ENCODE measurements around the gene METAP2.
"Not testable (repeated sequence)": the region's sequence is repeated elsewhere in the genome, so short reads cannot be mapped to it uniquely, and the experiment has no call there.

Gene METAP2

GRCh38 chr12:95473884-95474659, at the start of gene METAP2:
Gene METAP2, plus strand, starts transcription at chr12:95474152. Its CDS starts 28 bp downstream, at chr12:95474180.
- FAIRE-seq = peak; percentile 70
- DNase-seq (ENCODE audit: low spot score) = peak; percentile 88

- no peak for DNase-seq (ENCODE audit: low spot score)
- no peak for FAIRE-seq
Observed at GRCh38 chr12:95424271-95424994, 49.5 kb upstream of the METAP2 start.

DNA sequence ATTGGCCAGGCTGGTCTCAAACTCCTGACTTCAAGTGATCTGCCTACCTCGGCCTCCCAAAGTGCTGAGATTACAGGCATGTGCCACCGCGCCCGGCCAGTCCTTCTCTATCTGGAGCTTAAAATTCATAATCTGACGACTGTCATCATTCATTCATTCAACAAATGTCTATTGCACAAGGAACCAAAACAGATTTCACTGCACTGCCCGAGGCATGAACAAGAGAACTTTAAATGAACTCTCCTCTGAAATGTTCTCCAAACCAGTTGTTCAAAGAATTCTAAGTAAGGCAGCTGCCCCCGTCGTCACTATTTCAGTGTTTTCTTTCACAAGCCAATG, 44.8 kb upstream of the METAP2 start:
- DNase-seq (ENCODE audit: low spot score) (no peak), FAIRE-seq (no peak)

DNA sequence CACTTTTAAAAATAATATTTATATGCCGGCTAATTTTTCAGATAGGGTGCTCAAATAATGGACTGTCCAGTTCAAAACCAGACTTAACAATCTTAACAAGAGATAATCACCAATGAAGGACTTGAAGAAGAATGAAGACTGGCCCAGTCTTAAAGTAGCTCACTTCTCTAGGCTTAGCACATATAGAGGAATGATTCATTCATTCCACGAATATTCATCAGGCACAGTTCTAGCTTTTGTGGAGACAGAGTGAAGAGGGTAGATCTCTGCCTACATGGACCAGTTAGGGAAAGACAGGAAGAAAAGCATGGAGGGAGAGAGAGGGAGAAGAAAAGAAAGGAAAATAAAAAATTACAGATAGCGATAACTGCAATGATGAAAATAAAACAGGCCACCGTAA, 42.8 kb upstream of the METAP2 start:
- no peak for DNase-seq (ENCODE audit: low spot score)
- FAIRE-seq = no peak

DNA sequence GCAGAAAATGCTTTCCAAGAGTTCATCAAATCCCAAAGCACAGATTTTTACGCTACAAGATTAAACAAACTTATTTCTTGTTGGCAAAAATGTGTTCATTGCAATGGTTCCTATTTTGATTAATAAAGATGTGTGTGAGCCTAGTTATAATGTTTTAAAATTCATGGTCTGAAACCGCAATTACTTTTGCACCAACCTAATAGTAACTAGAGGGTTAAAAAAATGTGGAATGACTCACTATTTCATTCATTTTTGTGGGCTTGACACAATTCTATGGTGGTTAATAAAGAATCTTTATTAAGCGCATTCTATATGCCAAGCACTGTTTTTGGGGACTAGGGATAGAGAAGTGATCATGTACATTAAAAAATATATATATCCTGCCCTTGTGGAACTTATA, 38.6 kb upstream of the METAP2 start:
- DNase-seq (ENCODE audit: low spot score) (no peak), FAIRE-seq (no peak)

GRCh38 chr12:95437565-95437964, 36.4 kb upstream of the METAP2 start:
- no peak for FAIRE-seq
- DNase-seq (ENCODE audit: low spot score) = no peak

GRCh38 chr12:95439461-95440230, 34.3 kb upstream of the METAP2 start:
- FAIRE-seq = no peak

DNA sequence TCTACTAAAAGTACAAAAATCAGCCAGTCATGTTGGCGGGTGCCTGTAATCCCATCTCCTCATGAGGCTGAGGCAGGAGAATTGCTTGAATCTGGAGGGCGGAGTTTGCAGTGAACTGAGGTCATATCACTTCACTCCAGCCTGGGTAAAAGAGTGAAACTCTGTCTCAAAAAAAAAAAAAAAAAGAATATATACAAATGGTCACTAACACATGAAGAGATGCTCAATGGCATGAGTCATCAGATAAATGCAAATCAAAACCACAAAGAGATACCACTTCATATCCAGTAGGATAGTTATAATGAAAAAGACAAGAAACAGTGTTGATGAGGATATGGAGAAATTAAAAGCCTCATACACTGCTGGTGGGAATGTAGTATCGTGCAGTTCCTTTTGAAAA, 33.6 kb upstream of the METAP2 start:
- FAIRE-seq (no peak), DNase-seq (ENCODE audit: low spot score) (no peak)

More at GRCh38 chr12:95439461-95440230, 34.3 kb upstream of the METAP2 start:
- no peak for DNase-seq (ENCODE audit: low spot score)

- FAIRE-seq = no peak
- DNase-seq (ENCODE audit: low spot score) = no peak
Observed at GRCh38 chr12:95443459-95443858, 30.5 kb upstream of the METAP2 start.

DNA sequence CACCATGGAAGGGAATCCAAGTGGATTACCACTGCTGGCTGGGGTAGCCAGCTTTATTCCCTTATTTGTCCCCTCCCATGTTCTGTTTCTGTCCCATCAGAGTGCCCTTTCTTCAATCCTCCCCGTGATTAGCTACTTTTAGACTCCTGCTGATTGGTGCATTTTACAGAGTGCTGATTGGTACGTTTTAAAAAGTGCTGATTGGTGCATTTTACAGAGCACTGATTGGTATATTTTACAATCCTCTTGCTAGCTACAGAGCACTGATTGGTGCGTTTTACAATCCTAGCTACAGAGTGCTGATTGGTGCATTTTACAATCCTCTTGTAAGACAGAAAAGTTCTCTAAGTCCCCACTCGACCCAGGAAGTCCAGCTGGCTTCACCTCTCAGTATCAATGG, 28.9 kb upstream of the METAP2 start:
- FAIRE-seq = not testable (repeated sequence)

GRCh38 chr12:95445884-95446505, 28.0 kb upstream of the METAP2 start:
- DNase-seq (ENCODE audit: low spot score) = no peak
- no peak for FAIRE-seq

More for the DNA sequence above, 28.9 kb upstream of the METAP2 start:
- DNase-seq (ENCODE audit: low spot score) = not testable (repeated sequence)

GRCh38 chr12:95446506-95446900, 27.4 kb upstream of the METAP2 start:
- FAIRE-seq = no peak
- no peak for DNase-seq (ENCODE audit: low spot score)

DNA sequence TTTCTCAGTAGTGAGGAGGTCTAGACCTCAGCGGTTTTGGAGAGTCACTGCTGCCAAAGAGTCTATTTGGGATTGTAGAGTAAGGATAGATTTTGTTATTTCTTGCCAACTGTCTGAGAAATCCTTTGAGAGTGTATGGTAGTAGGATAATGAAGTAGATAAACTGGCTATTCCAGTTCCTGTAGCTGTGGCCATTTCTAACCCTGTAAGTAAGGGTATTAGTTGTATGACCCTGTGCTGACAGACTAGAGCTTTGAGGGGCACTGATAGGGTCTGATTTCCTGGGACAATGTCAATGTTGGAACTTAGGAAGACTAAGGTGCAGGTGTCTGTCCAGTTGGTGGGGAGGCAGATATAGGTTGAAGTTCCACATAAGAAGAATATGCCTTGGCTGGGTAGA, 24.3 kb upstream of the METAP2 start:
- not testable (repeated sequence) for FAIRE-seq; DNase-seq (ENCODE audit: low spot score)

DNA sequence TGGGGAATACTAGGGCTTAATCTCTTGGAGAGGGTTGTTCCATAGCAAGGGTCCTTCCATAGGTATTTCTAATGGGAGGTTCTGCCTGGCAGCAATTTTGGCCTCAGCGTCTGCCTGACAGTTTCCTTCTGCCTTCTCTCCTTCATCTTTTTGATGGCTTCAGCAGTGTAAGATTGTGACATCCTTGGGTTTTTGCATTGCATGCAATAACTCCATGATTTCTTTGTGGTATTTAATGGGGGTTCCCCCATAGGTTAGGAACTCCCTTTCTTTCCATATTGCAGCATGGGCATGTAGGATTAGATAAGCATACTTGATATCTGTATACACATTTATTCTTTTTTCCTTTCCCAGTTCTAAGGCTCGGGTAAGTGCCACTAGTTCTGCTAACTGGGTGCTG, 21.5 kb upstream of the METAP2 start:
- DNase-seq (ENCODE audit: low spot score); FAIRE-seq: not testable (repeated sequence)

DNA sequence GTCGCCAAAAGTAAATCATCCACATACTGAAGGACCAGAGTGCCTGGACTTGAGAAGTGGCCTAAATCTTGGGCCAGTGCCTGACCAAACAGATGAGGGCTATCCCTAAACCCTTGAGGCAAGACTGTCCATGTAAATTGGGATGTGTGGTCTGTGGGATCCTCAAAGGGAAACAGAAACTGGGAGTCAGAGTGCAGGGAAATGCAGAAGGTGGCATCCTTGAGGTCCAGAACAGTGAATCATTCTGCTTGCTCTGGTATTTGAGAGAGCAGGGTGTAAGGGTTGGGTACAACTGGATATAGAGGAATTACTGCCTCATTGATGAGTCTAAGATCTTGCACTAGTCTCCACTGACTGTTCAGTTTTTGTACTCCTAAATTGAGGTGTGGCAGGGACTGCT, 20.1 kb upstream of the METAP2 start:
- FAIRE-seq; DNase-seq (ENCODE audit: low spot score): not testable (repeated sequence)

GRCh38 chr12:95454780-95455215, 19.2 kb upstream of the METAP2 start:
- DNase-seq (ENCODE audit: low spot score); FAIRE-seq: not testable (repeated sequence)

DNA sequence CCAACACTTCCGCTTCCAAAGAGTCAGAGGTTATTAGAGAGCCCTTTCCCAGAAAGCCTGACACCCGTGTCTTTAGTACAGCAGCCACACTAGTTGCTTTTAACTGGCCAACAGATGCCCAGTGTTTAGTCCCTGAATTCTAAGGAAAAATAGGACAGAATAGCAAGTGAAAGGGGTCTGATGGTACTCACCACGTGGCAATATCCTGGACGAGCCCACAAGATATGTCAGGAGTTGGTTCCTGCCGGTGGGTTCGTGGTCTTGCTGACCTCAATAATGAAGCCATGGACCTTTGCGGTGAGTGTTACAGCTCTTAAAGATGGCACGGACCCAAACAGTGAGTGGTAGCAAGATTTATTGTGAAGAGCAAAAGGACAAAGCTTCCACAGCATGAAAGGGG, 16.3 kb upstream of the METAP2 start:
- DNase-seq (ENCODE audit: low spot score) = not testable (repeated sequence)

GRCh38 chr12:95458761-95459160, 15.2 kb upstream of the METAP2 start:
- DNase-seq (ENCODE audit: low spot score) (no peak), FAIRE-seq (no peak)

More for the DNA sequence above, 16.3 kb upstream of the METAP2 start:
- FAIRE-seq = not testable (repeated sequence)

DNA sequence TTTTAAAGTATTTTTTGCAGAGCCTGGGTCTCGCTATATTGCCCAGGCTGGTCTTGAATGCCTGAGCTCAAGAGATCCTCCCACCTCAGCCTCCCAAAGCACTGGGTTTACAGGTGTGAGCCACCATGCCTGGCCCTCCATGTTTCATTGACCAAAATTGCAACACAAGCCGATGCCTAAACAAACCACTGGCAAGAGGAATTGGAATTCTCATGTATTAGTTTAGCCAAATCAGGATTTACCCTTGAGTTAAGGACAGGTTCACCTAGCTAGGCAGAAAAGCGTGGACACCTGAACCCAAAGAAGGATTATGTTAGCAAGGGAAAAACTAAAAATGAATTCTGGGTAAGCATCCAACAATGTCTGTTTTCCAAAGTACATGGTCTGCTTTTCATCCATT, 14.6 kb upstream of the METAP2 start:
- FAIRE-seq = no peak
- no peak for DNase-seq (ENCODE audit: low spot score)

- FAIRE-seq (no peak), DNase-seq (ENCODE audit: low spot score) (no peak)
Observed at GRCh38 chr12:95460105-95460504, 13.8 kb upstream of the METAP2 start.

DNA sequence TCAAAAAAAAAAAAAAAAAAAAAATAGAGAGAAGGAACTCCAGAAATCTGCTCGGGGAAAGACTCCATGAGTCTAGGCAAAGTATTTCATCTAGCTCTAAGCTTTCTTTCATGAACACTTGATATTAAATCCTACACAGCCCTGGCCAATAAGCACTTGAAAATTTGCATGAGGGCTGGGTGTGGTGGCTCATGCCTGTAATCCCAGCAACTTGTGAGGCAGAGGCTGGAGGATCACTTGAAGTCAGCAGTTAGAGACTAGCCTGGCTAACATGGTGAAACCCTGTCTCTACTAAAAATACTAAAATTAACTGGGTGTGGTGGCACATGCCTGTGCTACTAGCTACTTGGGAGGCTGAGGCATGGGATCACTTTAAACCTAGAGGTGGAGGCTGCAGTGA, 13.1 kb upstream of the METAP2 start:
- FAIRE-seq = no peak
- DNase-seq (ENCODE audit: low spot score) = no peak
